Measurements from ENCODE around the gene GPR132. TPM values are rescaled to one million over a fixed set of nuclear protein-coding genes. Genes with fewer than 3 reads are reported as not detected.

The GPR132 gene
- total RNA-seq, 2 donors from 2014 or later: 0.27 to 3.3 TPM

DNA sequence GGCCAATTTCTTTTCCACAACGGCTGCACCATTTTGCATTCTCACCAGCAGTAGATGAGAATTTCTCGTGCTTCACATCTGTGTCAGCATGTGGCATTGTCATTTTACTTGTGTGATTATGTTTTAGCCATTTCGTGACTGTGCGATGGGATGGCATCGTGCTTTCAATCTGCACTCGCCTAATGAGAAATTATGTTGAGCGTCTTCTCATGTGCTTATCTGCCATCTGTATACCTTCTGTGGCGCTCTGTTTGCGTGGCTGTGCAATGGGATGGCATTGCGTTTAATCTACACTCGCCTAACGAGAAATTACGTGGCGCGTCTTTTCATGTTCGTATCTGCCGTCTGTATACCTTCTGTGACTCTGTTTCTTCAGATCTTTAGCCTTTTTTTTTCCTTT is 14.9 kb upstream of the GPR132 start:
- Histone ChIP-seq H3K27me3 (ENCODE audit: control insufficient read depth, insufficient read depth, low read length, poor library complexity, severe bottlenecking) (no peaks in the 10 kb centered on the region), H3K4me1 (ENCODE audit: control insufficient read depth, insufficient read depth, low read length) (peaks cover 5% of the 10 kb centered on the region), H3K36me3 (ENCODE audit: control insufficient read depth, insufficient read depth, low read length) (no peaks in the 10 kb centered on the region), H3K9me3 (ENCODE audit: control insufficient read depth, low read length) (peaks cover 8% of the 10 kb centered on the region), H3K4me3 (ENCODE audit: low read length) (no peak overlapping the region), H3K27ac (ENCODE audit: low read depth, low read length) (no peak overlapping the region), H3K9ac (ENCODE audit: extremely low read depth, low read length, poor library complexity, severe bottlenecking) (no peak overlapping the region)
- Mint-ChIP-seq H3K4me1 (peaks cover 16% of the 10 kb centered on the region), H3K36me3 (ENCODE audit: low read depth) (no peaks in the 10 kb centered on the region), H3K27me3 (ENCODE audit: insufficient read depth) (peaks cover 27% of the 10 kb centered on the region), H3K9me3 (peaks cover 14% of the 10 kb centered on the region), H3K27ac (no peak overlapping the region), H3K4me3 (no peak overlapping the region)
- 94 to 98% methylated on average over 17 of the region's 17 CpGs for WGBS, 2 experiments (ENCODE audit: insufficient coverage in 1 of 2, insufficient read length in 1 of 2)
- DNase-seq: no peak
- TF ChIP-seq, protein P1, sequence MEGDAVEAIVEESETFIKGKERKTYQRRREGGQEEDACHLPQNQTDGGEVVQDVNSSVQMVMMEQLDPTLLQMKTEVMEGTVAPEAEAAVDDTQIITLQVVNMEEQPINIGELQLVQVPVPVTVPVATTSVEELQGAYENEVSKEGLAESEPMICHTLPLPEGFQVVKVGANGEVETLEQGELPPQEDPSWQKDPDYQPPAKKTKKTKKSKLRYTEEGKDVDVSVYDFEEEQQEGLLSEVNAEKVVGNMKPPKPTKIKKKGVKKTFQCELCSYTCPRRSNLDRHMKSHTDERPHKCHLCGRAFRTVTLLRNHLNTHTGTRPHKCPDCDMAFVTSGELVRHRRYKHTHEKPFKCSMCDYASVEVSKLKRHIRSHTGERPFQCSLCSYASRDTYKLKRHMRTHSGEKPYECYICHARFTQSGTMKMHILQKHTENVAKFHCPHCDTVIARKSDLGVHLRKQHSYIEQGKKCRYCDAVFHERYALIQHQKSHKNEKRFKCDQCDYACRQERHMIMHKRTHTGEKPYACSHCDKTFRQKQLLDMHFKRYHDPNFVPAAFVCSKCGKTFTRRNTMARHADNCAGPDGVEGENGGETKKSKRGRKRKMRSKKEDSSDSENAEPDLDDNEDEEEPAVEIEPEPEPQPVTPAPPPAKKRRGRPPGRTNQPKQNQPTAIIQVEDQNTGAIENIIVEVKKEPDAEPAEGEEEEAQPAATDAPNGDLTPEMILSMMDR (conservative IDR thresholded peaks at IDR 0.05): no peak

DNA sequence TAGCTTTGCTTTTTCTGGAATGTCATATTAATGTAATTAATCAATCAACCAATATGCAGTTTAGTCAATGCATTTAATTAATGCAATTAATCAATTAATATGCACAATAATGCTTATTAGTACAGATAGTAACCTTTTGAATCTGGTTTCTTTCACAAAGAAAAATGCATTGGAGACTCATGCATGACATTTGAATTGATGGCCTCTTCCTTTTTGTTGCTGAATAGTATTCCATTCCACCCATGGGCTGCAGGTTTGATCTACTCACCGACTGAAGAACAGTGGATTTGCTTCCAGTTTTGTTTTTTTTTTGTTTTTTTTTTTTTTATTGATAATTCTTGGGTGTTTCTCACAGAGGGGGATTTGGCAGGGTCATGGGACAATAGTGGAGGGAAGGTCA is 13.1 kb upstream of the GPR132 start:
- H3K4me1 ChIP-seq (ENCODE audit: control insufficient read depth, insufficient read depth, low read length): peaks cover 5% of the 10 kb centered on the region
- no peaks in the 10 kb centered on the region for H3K27me3 ChIP-seq (ENCODE audit: control insufficient read depth, insufficient read depth, low read length, poor library complexity, severe bottlenecking)
- peaks cover 14% of the 10 kb centered on the region for H3K9me3 Mint-ChIP-seq
- peaks cover 8% of the 10 kb centered on the region for H3K9me3 ChIP-seq (ENCODE audit: control insufficient read depth, low read length)
- no peak overlapping the region for H3K4me3 ChIP-seq (ENCODE audit: low read length)
- no peak overlapping the region for H3K9ac ChIP-seq (ENCODE audit: extremely low read depth, low read length, poor library complexity, severe bottlenecking)
- H3K27ac Mint-ChIP-seq: no peak overlapping the region
- H3K4me1 Mint-ChIP-seq: peaks cover 16% of the 10 kb centered on the region
- peaks cover 14% of the 10 kb centered on the region for H3K27me3 Mint-ChIP-seq (ENCODE audit: insufficient read depth)
- H3K27ac ChIP-seq (ENCODE audit: low read depth, low read length): no peak overlapping the region
- H3K36me3 Mint-ChIP-seq (ENCODE audit: low read depth): no peaks in the 10 kb centered on the region
- DNase-seq: no peak
- no peak overlapping the region for H3K4me3 Mint-ChIP-seq
- TF ChIP-seq, protein P1 (conservative IDR thresholded peaks at IDR 0.05): no peak
- H3K36me3 ChIP-seq (ENCODE audit: control insufficient read depth, insufficient read depth, low read length): no peaks in the 10 kb centered on the region
- WGBS, 2 experiments (ENCODE audit: insufficient coverage in 1 of 2, insufficient read length in 1 of 2): 71% methylated on average over 1 of the region's 1 CpG; no CpG with 5 or more reads in 1 of the 2 experiments

DNA sequence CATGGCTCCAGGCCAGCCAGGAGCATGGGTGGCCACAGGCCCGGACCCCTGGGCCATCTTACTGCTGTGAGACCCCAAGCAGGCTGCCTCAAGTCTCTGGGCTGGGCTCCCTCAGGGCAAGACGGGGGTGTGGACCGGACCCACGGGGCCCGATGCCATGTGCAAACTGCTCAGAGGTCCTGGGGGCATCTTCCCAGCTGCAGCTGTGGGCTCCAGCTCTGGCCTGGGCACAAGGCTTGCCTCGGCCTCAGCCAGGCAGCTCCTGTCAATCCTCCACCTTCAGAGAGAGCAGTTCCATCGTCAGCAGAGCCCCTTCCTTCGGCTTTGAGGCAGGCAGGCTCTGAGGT is 12.4 kb upstream of the GPR132 start:
- Histone ChIP-seq H3K4me1 (ENCODE audit: control insufficient read depth, insufficient read depth, low read length) (peaks cover 5% of the 10 kb centered on the region), H3K4me3 (ENCODE audit: low read length) (no peak overlapping the region), H3K36me3 (ENCODE audit: control insufficient read depth, insufficient read depth, low read length) (no peaks in the 10 kb centered on the region), H3K9me3 (ENCODE audit: control insufficient read depth, low read length) (peaks cover 8% of the 10 kb centered on the region), H3K27ac (ENCODE audit: low read depth, low read length) (no peak overlapping the region), H3K27me3 (ENCODE audit: control insufficient read depth, insufficient read depth, low read length, poor library complexity, severe bottlenecking) (no peaks in the 10 kb centered on the region), H3K9ac (ENCODE audit: extremely low read depth, low read length, poor library complexity, severe bottlenecking) (no peak overlapping the region)
- no peak for DNase-seq
- Mint-ChIP-seq H3K27me3 (ENCODE audit: insufficient read depth) (peaks cover 16% of the 10 kb centered on the region), H3K4me3 (no peak overlapping the region), H3K36me3 (ENCODE audit: low read depth) (no peaks in the 10 kb centered on the region), H3K4me1 (peaks cover 16% of the 10 kb centered on the region), H3K27ac (no peak overlapping the region), H3K9me3 (peaks cover 14% of the 10 kb centered on the region)
- TF ChIP-seq, protein P1 (conservative IDR thresholded peaks at IDR 0.05): no peak
- 90 to 91% methylated on average over 4 to 8 of the region's 8 CpGs for WGBS, 2 experiments (ENCODE audit: insufficient coverage in 1 of 2, insufficient read length in 1 of 2)
